HepG2 (cell line): ENCODE data around the gene PSEN1. TPM values are rescaled to one million over a fixed set of nuclear protein-coding genes. Genes with fewer than 3 reads are reported as not detected.

Experiments
- ATAC-seq: fragments of 200-7000 bp; cut with Tn5 transposase; 3 replicates; pipeline ENCODE4 v1.9.1; 2020; ENCODE audit warnings: mild to moderate bottlenecking, moderate library complexity
- BruUV-seq: library from RNA; stranded (reverse); fragments of 400-500 nt; replicated peaks from 2 replicates; lab custom pipeline; 2021; lab: Mats Ljungman, UMichigan
- CTCF ChIA-PET: fragments of 300-600 bp; formaldehyde crosslinking; extraction: SDS; loops from one replicate; lab custom pipeline; 2021; ENCODE audit warnings: low total read pairs, inconsistent platforms, low intra/inter-chr PET ratio; lab: Yijun Ruan, JAX
- POLR2A ChIA-PET: fragments of 350-600 bp; sonication (Branson Sonifier 250); formaldehyde crosslinking; loops from one replicate; lab custom pipeline; 2020; ENCODE audit warnings: antibody characterized with exemption, inconsistent platforms; lab: Yijun Ruan, JAX
- DNase-seq: peaks from one replicate; pipeline ENCODE4 v3.0.0-alpha.2; 2015; ENCODE audit warnings: low spot score
- FAIRE-seq: peaks from 3 replicates; lab custom pipeline; 2011; peaks lifted over from hg19 to GRCh38; lab: Jason Lieb, UNC
- H2AFZ ChIP-seq: one replicate; pipeline ENCODE4 v1.6.1; 2011; ENCODE audit warnings: low read length, inconsistent platforms
- H3K27ac ChIP-seq: fragments of 300-600 bp; 3 replicates; pipeline ENCODE4 v1.8.0; 2011; ENCODE audit warnings: mixed run types, mild to moderate bottlenecking, mixed read lengths, low read length, inconsistent platforms; ENCODE audit not compliant: insufficient read depth; ENCODE audit errors: extremely low read length
- H3K27me3 ChIP-seq, 2 experiments: fragments of 200-600 bp in 1 of 2; 2 replicates in 1 of 2; 3 replicates in 1 of 2; pipeline versions ENCODE4 v1.6.0 to v1.8.0; 2011; ENCODE audit warnings: low read length in 2 of 2, mild to moderate bottlenecking in 2 of 2, moderate library complexity in 2 of 2, inconsistent platforms in 1 of 2; ENCODE audit not compliant: insufficient read depth in 2 of 2, control insufficient read depth in 1 of 2
- H3K36me3 ChIP-seq, 2 experiments: fragments of 200-600 bp in 1 of 2; replicated peaks in 1 of 2; 2 replicates in 1 of 2; 3 replicates in 1 of 2; pipeline versions ENCODE4 v1.5.1 to v1.8.0; 2011; ENCODE audit warnings: low read length in 2 of 2, inconsistent platforms in 1 of 2; ENCODE audit not compliant: insufficient read depth in 2 of 2, control insufficient read depth in 1 of 2
- H3K4me1 ChIP-seq: 2 replicates; pipeline ENCODE4 v1.5.1; 2012; ENCODE audit warnings: low read length, inconsistent platforms; ENCODE audit not compliant: insufficient read depth
- H3K4me2 ChIP-seq: 2 replicates; pipeline ENCODE4 v1.6.0; 2011; ENCODE audit warnings: low read depth, low read length, inconsistent platforms
- H3K4me3 ChIP-seq, 3 experiments: fragments of 200-600 bp in 1 of 3; sonication (generic), shearing (Covaris generic) in 1 of 3; replicated peaks in 1 of 3; 2 replicates each; pipeline ENCODE4 v1.5.1; 2011 to 2016; ENCODE audit warnings: low read length in 3 of 3, inconsistent platforms in 2 of 3, low read depth in 2 of 3, mild to moderate bottlenecking in 2 of 3, control low read depth in 1 of 3, mixed read lengths in 1 of 3; ENCODE audit not compliant: insufficient read depth in 1 of 3
- H3K79me2 ChIP-seq: one replicate; pipeline ENCODE4 v1.6.1; 2011; ENCODE audit warnings: low read length, inconsistent platforms; ENCODE audit not compliant: insufficient read depth
- H3K9ac ChIP-seq: 2 replicates; pipeline ENCODE4 v1.6.0; 2011; ENCODE audit warnings: mild to moderate bottlenecking, low read depth, low read length, inconsistent platforms; ENCODE audit not compliant: insufficient read depth
- H3K9me3 ChIP-seq: 2 replicates; pipeline ENCODE4 v1.5.1; 2012; ENCODE audit warnings: mild to moderate bottlenecking, low read length
- H4K20me1 ChIP-seq: 2 replicates; pipeline ENCODE4 v1.6.0; 2011; ENCODE audit warnings: inconsistent platforms, mild to moderate bottlenecking, low read length, moderate library complexity; ENCODE audit not compliant: insufficient read depth
- GFI1 ChIP-seq: sonication (generic); formaldehyde crosslinking; IDR thresholded peaks from 2 replicates; pipeline ENCODE4 v1.5.0; 2020; ENCODE audit warnings: missing genetic modification reagents, mild to moderate bottlenecking, borderline replicate concordance
- RNF2 ChIP-seq: fragments of 450-650 bp; conservative IDR thresholded peaks from 2 replicates; pipeline ENCODE4 v1.6.1; 2016; ENCODE audit warnings: low read depth
- ZNF232 ChIP-seq: sonication (generic); formaldehyde crosslinking; IDR thresholded peaks from 2 replicates; pipeline ENCODE4 v1.4.0; 2020; ENCODE audit warnings: missing genetic modification reagents, borderline replicate concordance
- WGBS: methylation state at CpG from one replicate; pipeline ENCODE4 v1.1.6; 2017; ENCODE audit warnings: low lambda C conversion rate; 5-methylcytosine and 5-hydroxymethylcytosine counted together
- in situ Hi-C: cut with HindIII; loops from 2 replicates; pipeline ENCODE4 v1.10.0; 2017; ENCODE audit warnings: low pct_unique_long_range_greater_than_20kb; ENCODE audit not compliant: extremely low pct_ligation_motif_present
- intact Hi-C: fragments of 100-400 bp; cut with micrococcal nuclease; formaldehyde crosslinking; loops from one replicate; pipeline ENCODE4 v1.10.0; 2022; ENCODE audit not compliant: unreplicated experiment
- polyA plus RNA-seq, 8 experiments: library from polyadenylated mRNA; depleted of rRNA in 3 of 8; stranded (reverse) in 7 of 8; unstranded in 1 of 8; fragments of >200 nt; fragmentation: Illumina TruSeq in 4 of 8; extraction: Trizol in 4 of 8; gene quantifications; 2 replicates each; pipeline versions ENCODE4 v1.2.1 to v1.2.3, GENCODE V29; 2011 to 2016; ENCODE audit warnings: low read depth in 4 of 8, missing spikeins in 1 of 8, mixed read lengths in 1 of 8; ENCODE audit not compliant: insufficient read depth in 1 of 8
- total RNA-seq, 5 experiments: library from RNA; depleted of rRNA; stranded (reverse); fragments of >200 nt; fragmentation: Illumina TruSeq; extraction: Trizol; gene quantifications; 2 replicates each; pipeline ENCODE4 v1.2.3, GENCODE V29; 2016; ENCODE audit warnings: low read depth in 1 of 5

PSEN1 gene
- total and polyA plus RNA-seq, 2 of the 13 experiments (the other 11 are each of a cell fraction or from before 2014, with no cell fraction given): 12.5 to 26.6 TPM

- Histone ChIP-seq H3K9ac (no peak overlapping the region), H3K9me3 (no peaks in the 10 kb centered on the region), H4K20me1 (no peaks in the 10 kb centered on the region), H3K4me3 (no peak overlapping the region), H2AFZ (no peak overlapping the region), H3K4me1 (peaks cover 8% of the 10 kb centered on the region), H3K27me3 (no peaks in the 10 kb centered on the region), H3K27ac (no peak overlapping the region), H3K4me2 (no peak overlapping the region), H3K36me3 (peaks cover 18 to 43% of the 10 kb centered on the region in 2 experiments; a peak in 4 of 5 replicates), H3K79me2 (no peaks in the 10 kb centered on the region)
- WGBS: 100% methylated on average over 1 of the region's 2 CpGs
- TF ChIP-seq RNF2 (no peak), ZNF232 (CRISPR knock-in tag) (no peak)
- DNase-seq (no peak), FAIRE-seq (no peak), ATAC-seq (no peak)
- intact Hi-C loops (no loop called here), in situ Hi-C loops (no loop called here)
- BruUV-seq: no TSS peak
- CTCF ChIA-PET: no interaction called here
- POLR2A ChIA-PET: no interaction called here
Observed at GRCh38 chr14:73207615-73208014, 71.3 kb downstream of the PSEN1 start.

- Histone ChIP-seq H3K4me2 (no peak overlapping the region), H3K9ac (no peak overlapping the region), H3K36me3 (peaks cover 22 to 50% of the 10 kb centered on the region in 2 experiments; a peak in 4 of 5 replicates), H3K4me1 (peaks cover 8% of the 10 kb centered on the region)
- 80% methylated on average over 1 of the region's 3 CpGs for WGBS
- ATAC-seq: no peak
- intact Hi-C loops: no loop called here
- no peak for TF ChIP-seq GFI1 (CRISPR knock-in tag)
- TF ChIP-seq, all 625 proteins: peak for 0
- ChIA-PET POLR2A (no interaction called here), CTCF (no interaction called here)
- no TSS peak for BruUV-seq
- H3K27me3 ChIP-seq: no peaks in the 10 kb centered on the region
- H3K9me3 ChIP-seq: no peaks in the 10 kb centered on the region
- FAIRE-seq: no peak
- in situ Hi-C loops: no loop called here
- no peak overlapping the region for H2AFZ ChIP-seq
- no peaks in the 10 kb centered on the region for H4K20me1 ChIP-seq
- no peaks in the 10 kb centered on the region for H3K79me2 ChIP-seq
- H3K4me3 ChIP-seq: no peak overlapping the region
- H3K27ac ChIP-seq: no peak overlapping the region
- DNase-seq: no peak
Observed at GRCh38 chr14:73208390-73208789, 72.1 kb downstream of the PSEN1 start.
